IMR-90 (cell line): ENCODE data around the gene IL1RAP.

ENCODE experiments used
- CEBPB ChIP-seq: IDR thresholded peaks from 2 replicates; pipeline ENCODE4 v1.6.1; 2012; ENCODE audit warnings: low read depth, low read length, improper control_type of control experiment
- CHD1 ChIP-seq: IDR thresholded peaks from 2 replicates; pipeline ENCODE4 v1.6.1; 2012; ENCODE audit warnings: low read depth, low read length, improper control_type of control experiment
- CTCF ChIP-seq: conservative IDR thresholded peaks from 2 replicates; pipeline ENCODE4 v1.5.1; 2012; ENCODE audit warnings: mild to moderate bottlenecking, low read depth, low read length, improper control_type of control experiment
- FOS ChIP-seq: fragments of 150-350 bp; IDR thresholded peaks from 2 replicates; pipeline ENCODE4 v1.6.1; 2016; ENCODE audit warnings: low read depth, low read length
- POLR2A ChIP-seq: IDR thresholded peaks from 2 replicates; pipeline ENCODE4 v1.6.1; 2012; ENCODE audit warnings: mild to moderate bottlenecking, low read depth, low read length
- RFX5 ChIP-seq: IDR thresholded peaks from 2 replicates; pipeline ENCODE4 v1.8.0; 2012; ENCODE audit warnings: low read depth, mild to moderate bottlenecking, low read length, moderate library complexity

DNA sequence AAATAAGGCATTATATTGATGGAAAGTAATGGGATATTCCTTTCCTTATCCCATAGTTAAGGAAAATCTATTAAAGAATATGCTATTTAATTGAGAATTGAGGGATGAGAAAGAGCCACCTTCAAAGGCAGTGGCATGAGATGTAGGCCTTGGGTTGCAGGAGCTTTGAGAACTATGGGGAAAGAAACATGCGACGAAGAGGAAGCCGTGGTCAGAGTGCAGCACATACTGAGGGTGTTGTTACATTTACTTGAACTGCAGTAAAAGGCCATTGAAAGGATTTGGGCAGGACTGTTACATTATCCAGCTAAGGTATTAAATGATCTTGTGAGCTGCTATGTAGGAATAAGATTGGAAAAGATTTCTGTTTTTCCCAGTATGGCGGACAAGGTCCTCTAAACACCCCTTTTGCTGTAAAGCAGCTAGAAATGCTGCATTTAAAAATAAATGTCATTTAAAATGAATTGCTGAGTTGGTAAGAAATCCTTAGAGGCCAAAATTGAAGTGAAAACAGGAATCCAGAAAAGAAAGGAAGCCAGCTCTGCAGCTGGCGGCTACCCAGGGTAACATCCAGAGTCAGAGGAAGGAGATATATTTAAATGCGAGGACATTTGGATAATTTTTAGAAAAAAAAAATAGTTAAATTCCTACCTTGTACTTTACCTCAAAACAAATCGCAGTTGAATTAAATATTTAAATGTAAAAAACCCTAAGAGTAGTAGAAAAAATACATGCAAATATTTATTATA is 61.7 kb downstream of the IL1RAP start:
- no peak for TF ChIP-seq CTCF
- TF ChIP-seq FOS, result no peak
- no peak for TF ChIP-seq CHD1
- no peak for TF ChIP-seq CEBPB
- TF ChIP-seq RFX5, result no peak
- no peak for TF ChIP-seq POLR2A
